Right hindlimb (tissue), 1 donor: ENCODE results near the gene HYAL2.
A peak's percentile ranks its signal among the peaks of the same experiment; 100 is the strongest.

Experiments used
- DNase-seq: peaks from one replicate; pipeline ENCODE4 v3.0.0-alpha.2; 2018

The HYAL2 gene

DNA sequence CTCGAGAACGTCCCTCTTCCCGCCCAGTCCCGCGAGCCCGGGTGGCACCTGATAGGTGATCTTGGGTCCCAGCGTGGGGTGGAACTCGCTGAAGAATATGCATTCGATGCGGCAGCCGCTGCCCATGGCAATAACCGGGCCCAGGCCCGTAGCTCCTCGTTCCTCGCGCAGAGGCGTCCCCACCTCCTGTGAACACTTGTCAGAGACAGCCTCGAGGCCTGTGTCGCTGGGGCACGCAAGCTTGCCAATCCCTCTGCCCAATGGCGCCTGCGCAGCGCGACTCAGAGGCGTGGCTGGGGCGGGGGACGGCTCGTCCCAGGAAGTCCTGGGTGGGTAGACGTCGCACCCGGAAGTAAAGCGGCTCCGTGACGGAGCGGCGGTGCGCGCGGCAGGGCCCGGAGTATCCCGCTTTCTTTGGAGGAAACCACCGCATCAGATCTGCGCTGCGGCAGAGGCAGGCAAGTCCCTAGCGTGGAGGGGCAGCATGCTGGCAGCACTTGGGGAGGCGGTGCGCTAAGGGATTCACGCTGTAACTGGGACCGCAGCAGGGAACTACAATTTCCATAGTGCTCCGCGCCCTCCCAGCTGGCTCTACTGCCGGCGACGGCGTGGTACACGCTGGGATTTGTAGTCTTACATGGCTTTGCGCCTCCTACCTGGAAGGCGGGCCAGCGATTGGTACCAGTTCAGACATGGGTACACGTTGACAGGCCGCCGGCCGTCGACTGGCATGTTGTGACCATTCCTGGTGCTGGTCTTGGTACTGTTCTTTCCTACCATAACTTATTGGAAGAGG, 28.2 kb upstream of the HYAL2 start, which contains the start of the genes CYB561D2 and NPRL2:
TSS of gene CYB561D2 (plus strand) at position 336 of the 796 bp plus-strand sequence. CDS start 572 bp downstream, outside the sequence.
TSS of gene NPRL2 (minus strand) at position 249 of the 796 bp plus-strand sequence. CDS start at position 126, 123 bp downstream.
- peak; percentile 97 for DNase-seq

- no peak for DNase-seq
Observed at GRCh38 chr3:50350213-50350526, 27.6 kb upstream of the HYAL2 start.

GRCh38 chr3:50347187-50347813, 24.8 kb upstream of the HYAL2 start:
- DNase-seq = peak; percentile 78

GRCh38 chr3:50345586-50346234, 23.2 kb upstream of the HYAL2 start, which contains the start of gene ZMYND10:
Gene ZMYND10 (minus strand): TSS chr3:50345732. CDS start chr3:50345579, 153 bp downstream.
- peak; percentile 71 for DNase-seq

DNA sequence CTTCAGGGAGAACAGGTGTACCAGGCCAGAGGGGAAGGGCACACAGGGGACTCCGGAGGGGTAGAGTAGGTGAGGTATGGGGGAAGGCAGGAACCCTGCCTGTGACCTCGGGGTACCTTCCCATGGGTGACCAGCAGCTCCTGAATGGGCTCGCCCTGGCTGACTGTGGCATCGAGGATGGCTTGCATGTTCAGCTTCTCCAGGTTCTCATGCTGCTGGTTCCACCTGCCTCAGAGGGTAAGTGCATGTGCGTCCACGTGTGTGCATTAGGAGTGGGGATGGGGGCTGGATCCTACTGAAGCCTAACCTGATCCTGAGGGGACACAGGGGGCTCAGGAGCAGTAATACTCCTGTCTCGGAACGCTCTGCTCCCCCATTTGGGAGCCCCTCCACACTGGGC, 22.5 kb upstream of the HYAL2 start:
- no peak for DNase-seq

GRCh38 chr3:50342813-50343633, 20.5 kb upstream of the HYAL2 start:
- DNase-seq = no peak

DNA sequence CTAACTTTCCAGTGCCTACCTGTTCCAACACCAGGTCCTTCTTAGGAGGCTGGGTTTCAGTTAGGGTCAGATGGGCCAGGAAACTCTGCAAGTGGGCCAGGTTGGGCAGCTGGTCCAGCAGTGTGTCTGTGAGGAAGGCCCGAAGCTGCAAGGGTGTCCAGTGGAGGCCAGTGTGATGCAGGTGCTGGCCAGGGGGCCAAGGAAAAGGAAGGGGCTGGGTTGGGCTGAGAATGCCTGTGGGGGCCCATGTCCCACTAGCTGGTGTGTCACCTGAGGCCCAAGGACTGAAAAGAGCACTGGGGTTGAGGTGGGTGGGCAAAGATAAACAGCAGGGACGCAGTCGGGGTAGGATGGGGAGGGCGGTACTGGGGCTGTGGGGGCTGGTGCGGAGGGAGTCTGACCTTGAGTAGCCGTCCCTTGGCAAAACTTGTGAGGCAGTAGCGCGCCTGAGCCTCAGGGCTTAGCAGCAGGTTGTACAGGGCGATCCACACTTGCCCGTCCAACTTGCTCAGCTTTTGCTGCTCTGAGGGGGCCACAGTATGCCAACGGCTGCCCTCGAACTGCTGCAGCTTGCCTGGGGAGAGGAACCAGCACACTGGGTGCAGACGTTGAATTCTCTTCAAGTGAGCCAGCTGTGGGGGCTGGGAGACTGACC, 19.6 kb upstream of the HYAL2 start:
- no peak for DNase-seq

- DNase-seq = no peak
Observed at GRCh38 chr3:50341537-50341936, 19.0 kb upstream of the HYAL2 start.

DNA sequence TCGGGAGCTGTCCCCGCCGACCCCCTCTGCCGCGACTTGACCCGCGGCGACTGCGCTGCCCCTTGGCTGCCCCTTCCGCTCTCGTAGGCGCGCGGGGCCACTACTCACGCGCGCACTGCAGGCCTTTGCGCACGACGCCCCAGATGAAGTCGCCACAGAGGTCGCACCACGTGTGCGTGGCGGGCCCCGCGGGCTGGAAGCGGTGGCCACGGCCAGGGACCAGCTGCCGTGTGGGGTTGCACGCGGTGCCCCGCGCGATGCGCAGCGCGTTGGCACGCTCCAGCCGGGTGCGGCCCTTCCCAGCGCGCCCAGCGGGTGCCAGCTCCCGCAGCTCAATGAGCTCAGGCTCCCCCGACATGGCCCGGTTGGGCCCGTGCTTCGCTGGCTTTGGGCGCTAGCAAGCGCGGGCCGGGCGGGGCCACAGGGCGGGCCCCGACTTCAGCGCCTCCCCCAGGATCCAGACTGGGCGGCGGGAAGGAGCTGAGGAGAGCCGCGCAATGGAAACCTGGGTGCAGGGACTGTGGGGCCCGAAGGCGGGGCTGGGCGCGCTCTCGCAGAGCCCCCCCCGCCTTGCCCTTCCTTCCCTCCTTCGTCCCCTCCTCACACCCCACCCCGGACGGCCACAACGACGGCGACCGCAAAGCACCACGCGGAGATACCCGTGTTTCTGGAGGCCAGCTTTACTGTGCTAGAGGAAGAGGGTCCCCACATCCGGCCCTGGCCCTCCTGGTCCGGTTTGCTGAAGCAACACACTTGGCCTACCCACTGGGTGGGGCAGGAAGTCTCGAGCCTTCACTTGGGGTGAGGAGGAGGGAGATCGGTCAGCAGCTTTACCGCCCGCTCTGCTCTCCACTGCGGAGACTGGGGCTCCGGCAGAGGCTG, 18.1 kb upstream of the HYAL2 start, which contains the start of gene RASSF1:
TSS of gene RASSF1 (minus strand) at position 389 of the 882 bp plus-strand sequence. CDS start at position 358, 31 bp downstream.
- DNase-seq = peak; percentile 89

- DNase-seq = no peak
Observed at GRCh38 chr3:50340147-50340447, 17.6 kb upstream of the HYAL2 start.

- DNase-seq = no peak
Observed at GRCh38 chr3:50339485-50340146, 17.1 kb upstream of the HYAL2 start.

GRCh38 chr3:50338965-50339364, 16.4 kb upstream of the HYAL2 start:
- DNase-seq = no peak

DNA sequence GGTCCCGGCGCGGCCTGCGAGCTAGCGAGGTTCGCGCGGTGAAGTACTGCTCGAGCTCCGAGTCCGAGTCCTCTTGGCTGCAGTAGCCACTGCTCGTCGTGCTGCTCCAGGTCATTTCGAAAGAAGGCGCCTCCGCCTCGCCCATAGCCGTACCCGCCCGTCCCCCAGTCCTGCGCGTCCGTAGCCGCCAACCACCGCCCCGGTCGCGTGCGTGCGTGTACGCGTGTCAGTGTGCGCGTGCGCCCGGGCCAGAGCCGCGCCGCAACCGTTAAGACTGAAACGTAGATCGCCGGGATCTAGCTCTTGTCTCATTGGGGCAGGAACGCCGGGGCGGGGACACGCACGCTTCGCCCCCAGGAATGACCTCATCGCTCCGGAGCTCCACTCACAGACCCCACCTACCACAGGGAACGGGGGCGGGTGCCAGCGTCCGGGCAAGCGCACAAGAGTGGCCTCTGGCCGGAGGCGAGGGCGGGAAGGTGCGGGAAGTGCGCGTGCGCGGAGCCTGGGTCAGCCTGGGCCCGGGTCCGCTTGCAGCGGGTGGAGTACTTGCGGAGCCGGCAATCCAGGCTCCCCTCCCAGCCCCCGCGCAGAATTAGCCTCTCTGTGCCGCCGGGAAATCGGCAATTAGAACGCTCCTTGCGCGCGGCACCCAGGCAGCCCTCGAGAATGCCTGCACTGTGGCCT, 14.8 kb upstream of the HYAL2 start:
- DNase-seq = peak; percentile 100

GRCh38 chr3:50336452-50337174, 14.1 kb upstream of the HYAL2 start:
- no peak for DNase-seq

DNA sequence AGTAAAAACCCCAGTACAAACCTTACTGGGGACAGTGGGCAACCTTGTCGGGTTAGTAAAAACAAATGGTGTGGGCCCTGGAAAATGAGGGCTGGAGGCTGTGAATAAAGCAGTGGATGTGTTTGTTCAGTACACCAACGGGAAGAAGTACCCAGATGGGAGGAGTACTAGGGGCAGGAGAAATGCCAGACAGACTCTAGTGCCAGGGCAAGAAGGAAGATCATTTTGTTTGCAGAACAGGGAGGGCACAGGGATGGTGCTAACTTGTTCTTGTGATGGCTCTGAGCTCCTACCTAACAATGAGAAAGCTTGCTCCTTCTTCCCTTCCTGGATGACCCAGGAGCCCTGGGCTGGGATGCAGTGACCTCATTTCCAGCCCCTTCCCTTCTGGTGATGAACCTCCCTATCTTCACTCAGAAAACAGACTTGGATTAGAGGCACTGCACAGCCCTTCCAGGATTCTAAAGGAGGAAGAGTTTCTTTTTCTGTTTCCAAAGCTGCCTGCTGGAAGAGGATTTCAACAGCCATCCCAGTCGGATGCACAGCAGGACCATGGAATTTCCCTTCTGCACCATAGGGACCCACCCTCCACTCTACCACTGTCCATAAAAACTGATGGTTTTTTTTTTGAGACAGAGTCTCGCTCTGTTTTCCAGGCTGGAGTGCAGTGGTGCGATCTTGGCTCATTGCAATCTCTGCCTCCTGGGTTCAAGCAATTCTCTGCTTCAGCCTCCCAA, 12.0 kb upstream of the HYAL2 start:
- no peak for DNase-seq

- DNase-seq = no peak
Observed at GRCh38 chr3:50333744-50334328, 11.3 kb upstream of the HYAL2 start.

DNA sequence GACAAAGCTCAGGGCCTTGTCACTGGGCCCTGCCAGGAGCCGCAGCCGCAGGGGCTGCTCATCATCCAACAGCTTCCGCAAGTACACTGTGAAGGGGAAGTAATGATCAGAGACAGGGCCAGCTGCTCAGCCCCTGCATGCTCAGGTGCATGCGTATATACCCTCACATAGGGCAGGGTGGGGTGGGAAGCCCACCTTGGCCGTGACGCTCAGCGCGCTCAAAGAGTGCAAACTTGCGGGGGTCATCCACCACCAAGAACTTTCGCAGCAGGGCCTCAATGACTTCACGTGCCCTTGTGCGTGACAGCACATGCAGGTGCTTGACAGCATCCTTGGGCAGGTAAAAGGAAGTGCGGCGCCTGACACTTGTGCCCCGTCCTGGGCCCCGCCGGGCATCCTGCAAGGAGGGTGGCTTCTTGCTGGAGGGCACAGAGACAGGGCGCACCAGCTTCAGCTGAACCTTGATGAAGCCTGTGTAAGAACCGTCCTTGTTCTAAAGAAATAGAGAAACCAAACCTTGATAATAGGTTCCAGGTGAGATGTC, 8.9 kb upstream of the HYAL2 start:
- DNase-seq = no peak

DNA sequence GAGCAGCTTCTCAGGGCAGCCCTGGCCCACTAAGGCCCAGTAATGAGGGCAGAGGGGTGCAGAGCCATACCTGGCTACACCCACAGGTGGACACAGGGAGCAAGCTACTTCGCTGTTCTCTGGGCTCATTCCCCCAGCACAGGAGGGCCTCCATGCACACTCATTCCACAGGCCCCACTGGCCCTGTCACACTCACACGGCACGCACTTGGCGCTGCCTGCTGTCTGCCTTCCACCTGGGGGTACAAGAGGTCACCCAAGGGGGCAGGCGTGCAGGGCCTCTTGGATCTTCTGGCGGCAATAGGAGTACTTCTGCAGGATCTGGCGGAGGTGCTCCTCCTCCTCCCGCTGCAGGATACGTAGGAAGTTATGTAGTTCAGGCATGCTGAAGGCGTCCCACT, 7.8 kb upstream of the HYAL2 start:
- peak; percentile 21 for DNase-seq
